ENCODE data around the gene FKBP4.
"Not testable (repeated sequence)": the region's sequence is repeated elsewhere in the genome, so short reads cannot be mapped to it uniquely, and the experiment has no call there.

Gene FKBP4

GRCh38 chr12:2794736-2795289 lies at the start of gene FKBP4:
TSS of gene FKBP4 (plus strand) at chr12:2794970. CDS start at chr12:2795140, 170 bp downstream.
- DNase-seq: peak; percentile 89 to 92

GRCh38 chr12:2745655-2746054 lies 49.1 kb upstream of the FKBP4 start:
- no peak for DNase-seq

DNA sequence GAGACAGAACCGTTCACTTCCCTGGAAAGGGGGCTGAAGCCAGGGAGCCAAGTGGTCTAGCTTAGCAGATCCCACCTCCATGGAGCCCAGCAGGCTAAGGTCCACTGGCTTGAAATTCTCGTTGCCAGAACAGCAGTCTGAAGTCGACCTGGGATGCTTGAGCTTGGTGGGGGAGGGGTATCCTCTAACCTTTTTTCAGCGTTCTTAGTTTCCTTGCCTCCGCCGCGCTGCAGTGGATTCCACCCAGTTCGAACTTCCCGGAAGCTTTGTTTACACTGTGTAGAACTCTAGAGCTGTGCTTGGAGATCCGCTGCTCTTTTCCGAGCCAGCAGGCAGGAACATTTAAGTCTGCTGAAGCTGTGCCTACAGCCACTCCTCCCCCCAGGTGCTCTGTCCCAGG lies 45.2 kb upstream of the FKBP4 start:
- DNase-seq: no peak

GRCh38 chr12:2750185-2750584 lies 44.6 kb upstream of the FKBP4 start:
- DNase-seq: no peak

DNA sequence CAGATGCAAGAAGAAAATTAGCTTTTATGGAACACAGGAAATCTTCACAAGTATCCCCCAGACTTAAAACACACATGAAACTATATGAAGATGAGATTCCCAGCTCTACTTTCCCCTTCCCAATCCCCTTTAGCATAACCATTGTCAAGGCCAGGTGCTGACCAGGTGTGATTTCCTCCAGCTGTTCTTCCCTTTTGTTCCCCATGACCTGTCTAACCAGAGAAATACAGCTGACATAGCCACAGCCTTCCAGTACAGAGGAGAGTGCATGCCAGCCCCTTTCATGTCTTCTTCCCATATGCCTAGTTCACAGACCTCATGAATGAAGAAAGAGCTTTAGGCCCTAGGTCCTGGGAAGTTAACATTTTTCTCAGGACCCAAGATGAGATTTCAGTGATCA lies 43.5 kb upstream of the FKBP4 start:
- DNase-seq: no peak

DNA sequence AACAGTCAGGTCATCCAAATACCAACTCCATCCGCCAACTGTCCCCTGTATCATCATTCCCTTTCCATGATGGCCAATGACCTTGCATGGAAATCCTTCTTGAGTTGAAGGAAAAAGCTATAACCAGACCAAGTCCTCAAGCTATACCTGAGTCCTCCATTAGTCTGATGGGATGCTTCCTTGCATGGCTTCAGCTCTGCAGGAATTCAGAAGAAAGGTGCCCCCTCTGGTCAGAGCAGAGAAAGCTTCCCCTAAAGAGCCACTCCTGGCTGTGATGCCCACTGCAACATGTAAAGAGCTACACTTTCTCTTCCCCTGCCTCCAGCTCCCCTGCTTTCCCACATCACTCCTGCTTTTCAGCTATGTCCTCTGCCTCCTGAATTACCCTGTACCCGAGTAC lies 43.1 kb upstream of the FKBP4 start:
- DNase-seq: no peak

DNA sequence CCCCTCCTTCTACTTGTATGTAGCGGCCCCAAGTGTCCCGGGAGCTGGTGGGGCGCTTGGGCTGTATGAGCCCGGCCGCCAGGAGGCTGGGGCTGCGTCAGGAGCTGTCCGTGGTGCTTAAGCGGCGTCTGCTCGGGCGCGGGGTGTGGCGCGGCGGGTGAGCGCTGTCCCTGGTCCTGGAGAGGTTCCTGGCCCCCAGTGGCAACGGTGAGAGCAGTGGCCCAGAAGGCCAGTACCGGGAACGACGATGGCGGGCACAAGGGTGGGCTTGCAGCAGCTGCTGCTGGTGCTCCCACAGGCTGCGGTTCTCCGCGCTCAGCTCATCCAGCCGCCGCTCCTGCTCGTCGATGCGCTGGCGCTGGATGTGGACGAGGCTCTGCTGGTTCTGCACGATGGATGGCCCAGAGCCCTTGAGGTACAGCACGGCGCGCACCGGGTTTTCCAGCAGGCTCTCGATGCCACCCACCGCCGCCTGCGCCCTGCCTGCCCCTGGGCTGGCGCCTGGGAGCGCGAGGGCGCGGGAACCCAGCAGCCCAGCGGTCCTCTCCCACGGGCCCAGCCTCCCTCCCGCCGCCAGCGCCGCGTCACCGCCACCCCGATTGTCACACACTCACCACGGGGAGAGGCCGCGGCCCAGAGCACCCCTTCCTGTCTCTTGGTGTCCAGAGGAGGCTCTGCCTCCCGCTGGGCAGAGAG lies 41.9 kb upstream of the FKBP4 start:
- DNase-seq: peak; percentile 58 to 66

DNA sequence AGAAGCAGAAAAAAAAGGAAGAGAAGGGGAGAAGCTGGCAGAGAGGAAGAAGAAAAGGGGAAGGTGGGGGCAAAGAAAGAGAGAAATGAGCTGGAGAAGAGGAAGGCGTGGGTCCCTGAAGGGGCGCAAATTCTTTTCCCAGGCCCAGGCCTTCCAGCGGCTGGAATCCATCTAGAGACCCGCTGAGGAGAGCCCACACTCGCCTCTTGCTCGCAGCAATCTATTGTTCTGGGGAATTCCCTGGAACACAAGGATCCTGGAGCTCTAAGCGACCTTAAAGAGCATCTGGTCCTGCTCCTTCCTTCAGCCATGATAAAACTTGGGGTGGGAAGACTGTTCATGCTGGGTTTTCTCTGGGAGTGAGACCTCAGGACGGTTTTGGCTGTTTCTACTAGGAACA lies 41.2 kb upstream of the FKBP4 start:
- DNase-seq: no peak

- DNase-seq: no peak
Measured at GRCh38 chr12:2754208-2754607, 40.6 kb upstream of the FKBP4 start.

DNA sequence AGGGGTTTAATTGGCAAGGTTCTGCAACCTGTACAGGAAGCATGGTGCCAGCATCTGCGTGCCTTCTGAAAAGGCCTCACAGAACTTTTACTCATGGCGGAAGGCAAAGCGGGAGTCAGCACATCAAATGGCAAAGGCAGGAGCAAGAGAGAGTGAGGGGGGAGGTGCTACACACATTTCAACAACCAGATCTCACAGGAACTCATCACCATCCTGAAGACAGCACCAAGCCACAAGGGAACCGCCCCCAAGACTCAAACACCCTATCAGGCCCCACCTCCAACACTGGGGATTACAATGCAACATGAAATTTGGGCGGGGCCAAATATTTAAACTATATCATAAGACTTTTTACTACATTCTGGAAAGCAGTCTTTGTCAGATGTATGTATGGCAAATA lies 38.0 kb upstream of the FKBP4 start:
- DNase-seq: no peak

DNA sequence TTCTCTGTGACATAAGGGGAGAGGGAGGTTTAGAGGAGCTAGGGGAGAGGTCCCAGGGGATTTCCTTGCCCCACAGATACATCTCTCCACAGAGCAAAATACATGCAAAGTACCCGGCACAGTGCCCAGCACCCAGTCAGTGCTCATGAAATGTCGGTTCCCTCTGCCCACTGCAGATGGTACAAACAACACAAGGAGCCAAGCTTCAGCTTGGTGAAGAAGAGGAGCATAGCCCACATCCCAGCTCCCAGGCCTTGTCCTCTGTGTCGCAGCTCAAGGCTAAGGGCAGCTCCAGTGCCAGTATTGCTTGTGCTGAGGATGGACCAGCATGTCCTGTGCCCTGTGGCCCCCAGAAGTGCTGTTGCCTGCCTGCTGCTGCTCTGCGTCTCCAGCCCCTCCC lies 35.0 kb upstream of the FKBP4 start:
- no peak for DNase-seq

GRCh38 chr12:2764398-2764797 lies 30.4 kb upstream of the FKBP4 start:
- DNase-seq: no peak

- no peak for DNase-seq
Measured at GRCh38 chr12:2765052-2765451, 29.7 kb upstream of the FKBP4 start.

DNA sequence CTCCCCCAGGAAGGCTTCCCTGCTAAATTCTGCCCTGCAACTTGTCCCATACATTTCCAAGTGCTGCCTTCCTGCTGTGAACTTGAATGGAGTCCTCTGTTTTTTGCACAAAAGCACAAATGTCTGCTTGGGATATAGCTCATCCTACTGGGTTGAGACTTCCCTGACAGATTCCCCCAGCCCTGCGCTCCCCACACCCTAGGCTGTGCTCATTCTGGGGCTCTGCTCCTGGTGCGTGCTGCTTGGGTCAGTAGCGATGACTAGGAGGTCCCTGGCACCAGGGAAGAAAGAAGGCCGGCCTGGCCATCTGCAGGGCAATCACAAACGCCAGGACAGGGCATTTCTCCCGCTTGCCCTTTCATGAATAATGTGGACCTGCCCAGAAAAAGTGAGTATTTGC lies 29.2 kb upstream of the FKBP4 start:
- DNase-seq: no peak

DNA sequence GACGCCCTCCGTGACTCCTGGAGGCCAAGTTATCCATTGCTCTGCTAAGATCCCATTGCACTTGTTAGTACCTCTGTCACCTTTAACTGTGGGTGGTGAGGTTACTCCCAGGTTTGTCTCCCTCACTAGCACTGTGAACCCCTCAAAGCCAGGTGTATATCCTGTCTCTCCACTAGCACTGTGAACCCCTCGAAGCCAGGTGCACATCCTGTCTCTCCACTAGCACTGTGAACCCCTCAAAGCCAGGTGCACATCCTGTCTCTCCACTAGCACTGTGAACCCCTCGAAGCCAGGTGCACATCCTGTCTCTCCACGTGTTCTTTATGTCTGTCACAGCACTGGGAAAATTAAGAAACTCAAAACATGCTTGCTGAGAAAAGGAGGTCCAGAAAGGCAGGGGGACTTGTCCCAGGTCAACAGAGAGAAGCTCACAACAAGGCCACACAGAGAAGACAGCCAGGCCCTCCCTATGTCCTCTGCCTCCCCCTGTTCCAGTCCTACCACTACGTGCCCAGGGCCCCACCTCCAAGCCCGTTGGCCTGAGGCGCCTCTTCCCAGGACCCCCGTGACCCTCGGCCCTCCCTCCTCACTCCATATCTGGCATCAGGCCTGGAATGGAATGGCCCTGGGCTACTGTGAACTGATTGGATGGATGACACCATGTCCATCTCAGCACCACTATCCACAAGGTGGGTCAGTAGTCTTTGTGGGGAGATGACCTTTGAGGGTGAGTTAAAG lies 26.4 kb upstream of the FKBP4 start:
- DNase-seq: no peak

- DNase-seq: no peak
Measured at GRCh38 chr12:2769866-2770533, 24.8 kb upstream of the FKBP4 start.

DNA sequence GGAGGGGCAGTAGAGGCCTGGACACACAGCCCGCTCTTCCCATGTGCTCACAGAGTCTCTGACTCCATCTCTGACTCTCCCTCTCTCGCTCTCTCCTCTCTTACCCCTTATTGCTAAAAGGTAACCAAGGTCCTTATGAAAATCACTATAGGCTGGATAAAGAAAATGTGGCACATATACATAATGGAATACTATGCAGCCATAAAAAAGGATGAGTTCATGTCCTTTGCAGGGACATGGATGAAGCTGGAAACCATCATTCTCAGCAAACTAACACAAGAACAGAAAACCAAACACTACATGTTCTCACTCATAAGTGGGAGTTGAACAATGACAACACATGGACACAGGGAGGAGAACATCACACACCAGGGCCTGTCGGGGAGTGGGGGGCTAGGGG lies 24.2 kb upstream of the FKBP4 start:
- not testable (repeated sequence) for DNase-seq

- DNase-seq: no peak
Measured at GRCh38 chr12:2772370-2772769, 22.4 kb upstream of the FKBP4 start.

DNA sequence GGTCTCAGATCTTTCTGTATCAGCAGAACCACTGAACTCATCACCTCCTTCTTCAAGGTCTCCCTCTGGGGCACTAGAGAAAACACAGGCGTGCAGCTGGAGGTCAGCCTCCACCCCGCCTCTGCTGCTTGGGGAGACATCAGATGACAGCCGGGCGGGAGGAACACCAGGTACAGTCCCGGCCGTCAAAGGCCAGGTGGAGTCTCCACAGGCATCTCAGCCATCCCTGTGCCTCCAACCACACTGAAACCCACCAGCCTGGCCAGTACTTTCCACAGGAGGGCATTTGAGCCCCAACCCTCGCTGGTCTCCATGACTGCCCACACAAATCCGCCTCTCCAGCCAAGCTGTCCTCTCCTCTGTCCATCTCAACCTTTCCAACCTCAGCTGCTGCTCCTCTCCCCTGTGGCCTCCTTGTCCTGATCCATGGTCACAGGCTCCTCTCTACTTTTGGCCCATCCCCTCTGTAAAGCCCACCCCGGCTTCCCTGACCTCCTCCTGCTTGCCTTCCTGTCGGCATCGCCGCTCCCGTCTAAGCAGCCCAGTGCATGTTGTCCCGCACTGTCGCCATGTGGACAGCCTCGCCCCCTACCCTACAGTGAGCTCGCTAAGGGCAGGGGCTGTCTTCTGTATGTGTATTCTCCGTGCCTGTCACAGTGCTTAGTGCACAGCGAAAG lies 21.4 kb upstream of the FKBP4 start:
- no peak for DNase-seq

- no peak for DNase-seq
Measured at GRCh38 chr12:2775431-2775830, 19.3 kb upstream of the FKBP4 start.

- no peak for DNase-seq
Measured at GRCh38 chr12:2776129-2776806, 18.5 kb upstream of the FKBP4 start.

DNA sequence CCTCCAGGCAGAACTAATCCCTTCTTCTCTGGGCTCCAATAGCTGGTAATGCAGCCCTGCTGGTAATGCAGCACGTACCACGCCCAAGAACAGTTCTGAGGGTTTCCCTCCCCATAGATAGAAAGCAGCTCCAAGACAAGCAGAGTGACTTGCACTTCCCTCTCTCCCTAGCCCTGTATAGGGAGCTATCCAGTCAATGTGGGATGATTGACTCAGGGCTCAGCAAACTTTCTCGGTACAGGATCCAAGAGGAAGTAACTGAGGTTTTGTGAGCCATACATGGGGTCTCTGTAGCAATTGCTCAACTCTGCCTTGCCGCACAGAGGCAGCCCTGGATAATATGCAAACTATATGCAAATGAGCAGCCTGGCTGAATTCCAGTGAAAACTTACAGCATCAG lies 15.5 kb upstream of the FKBP4 start:
- DNase-seq: no peak
